Measurements from ENCODE around the gene EPN2. TPM values are rescaled to one million over a fixed set of nuclear protein-coding genes. Genes with fewer than 3 reads are reported as not detected.
A peak's percentile ranks its signal among the peaks of the same experiment; 100 is the strongest.

The EPN2 gene
- total RNA-seq, 1 donor from 2014 or later, result 94.5 TPM

- ATAC-seq, result peak; percentile 52
- intact Hi-C loops (cut with micrococcal nuclease), result no loop called here
Observed at GRCh38 chr17:19304209-19304608, 67.0 kb downstream of the EPN2 start.

DNA sequence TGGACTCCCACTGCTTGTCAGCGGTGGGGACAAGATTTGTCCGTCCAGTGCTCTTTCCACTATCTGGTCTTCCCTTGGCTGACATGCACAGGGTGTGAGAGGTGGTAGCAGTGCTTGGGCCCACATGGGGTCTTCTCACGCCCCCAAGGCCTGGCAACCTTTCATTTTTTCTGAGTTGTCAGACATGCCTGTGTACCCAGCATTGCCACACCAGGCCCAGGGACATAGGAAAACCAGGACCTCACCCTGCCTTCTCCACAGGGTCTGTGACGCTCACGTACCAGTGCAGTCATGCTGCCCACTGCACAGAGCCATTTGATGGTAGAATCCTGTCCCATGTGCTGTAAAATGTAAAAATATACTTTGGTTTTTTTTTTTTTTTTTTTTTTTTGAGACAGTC lies 67.6 kb downstream of the EPN2 start:
- DNase-seq, result no peak
- intact Hi-C loops (cut with micrococcal nuclease), result no loop called here
- ATAC-seq, result no peak

More at GRCh38 chr17:19304209-19304608, 67.0 kb downstream of the EPN2 start:
- DNase-seq, result peak; percentile 55

GRCh38 chr17:19305256-19305655 lies 68.1 kb downstream of the EPN2 start:
- DNase-seq (no peak), ATAC-seq (no peak)
- intact Hi-C loops (cut with micrococcal nuclease), result no loop called here

GRCh38 chr17:19305761-19306159 lies 68.6 kb downstream of the EPN2 start:
- intact Hi-C loops (cut with micrococcal nuclease), result no loop called here
- DNase-seq (no peak), ATAC-seq (no peak)

GRCh38 chr17:19306160-19307111 lies 69.3 kb downstream of the EPN2 start:
- DNase-seq (no peak), ATAC-seq (peak; percentile 2)
- intact Hi-C loops (cut with micrococcal nuclease), result no loop called here

DNA sequence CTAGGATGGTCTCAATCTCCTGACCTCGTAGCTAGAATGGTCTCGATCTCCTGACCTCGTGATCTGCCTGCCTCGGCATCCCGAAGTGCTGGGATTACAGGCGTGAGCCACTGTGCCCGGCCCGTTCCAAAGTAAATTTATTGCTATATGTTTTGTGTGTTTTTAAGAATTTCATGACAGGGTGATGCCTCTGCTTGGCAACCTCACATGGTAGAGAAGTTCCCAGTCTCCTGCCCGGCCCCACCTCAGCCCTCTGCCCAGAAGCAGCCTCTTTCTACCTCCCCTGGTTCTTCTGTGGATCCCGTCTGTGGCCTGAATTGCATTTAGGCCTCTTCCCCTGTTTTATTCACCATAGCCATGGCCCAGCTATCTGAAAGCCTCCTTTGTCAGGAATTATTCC lies 70.4 kb downstream of the EPN2 start:
- DNase-seq (no peak), ATAC-seq (no peak)
- intact Hi-C loops (cut with micrococcal nuclease), result no loop called here

DNA sequence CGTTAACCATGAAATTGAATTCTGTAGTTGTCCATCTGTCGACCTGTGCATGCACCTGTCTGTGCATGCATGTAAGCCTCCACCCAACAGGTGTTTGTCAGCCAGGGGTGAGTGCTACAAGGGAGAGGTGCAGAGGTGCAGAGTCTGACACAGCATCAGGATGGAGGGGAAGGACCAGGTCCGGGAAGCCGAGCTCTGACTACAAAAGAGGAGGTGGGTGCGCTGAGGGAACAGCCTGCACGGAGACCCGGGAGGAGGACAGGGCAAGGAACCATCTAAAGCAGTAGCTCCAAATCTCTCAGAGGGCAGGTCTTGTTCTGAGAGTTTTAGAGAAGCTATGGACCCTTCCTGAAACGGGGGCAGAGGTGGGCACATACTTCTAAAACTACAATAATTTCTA lies 71.2 kb downstream of the EPN2 start:
- intact Hi-C loops (cut with micrococcal nuclease), result no loop called here
- no peak for ATAC-seq
- DNase-seq, result no peak

DNA sequence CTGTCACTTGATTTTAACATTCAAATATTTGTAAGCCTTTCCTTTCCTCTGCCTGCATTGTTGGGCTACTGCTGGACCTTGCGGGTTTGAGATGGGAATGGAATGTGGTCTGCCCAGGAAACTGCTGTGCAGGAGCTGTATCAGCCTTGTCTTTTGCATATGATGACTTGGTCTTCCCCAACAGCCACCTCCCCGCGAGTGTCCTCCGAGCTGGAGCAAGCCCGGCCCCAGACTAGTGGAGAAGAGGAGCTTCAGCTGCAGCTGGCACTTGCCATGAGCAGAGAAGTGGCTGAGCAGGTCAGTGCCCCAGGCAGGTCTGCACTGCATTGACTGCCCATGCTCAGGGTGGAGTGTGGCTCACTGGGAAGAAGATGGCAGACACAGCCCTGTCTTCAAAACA lies 72.5 kb downstream of the EPN2 start:
- no peak for DNase-seq
- no peak for ATAC-seq

GRCh38 chr17:19310151-19310550 lies 73.0 kb downstream of the EPN2 start:
- ATAC-seq (no peak), DNase-seq (no peak)
- intact Hi-C loops (cut with micrococcal nuclease), result no loop called here

More for the DNA sequence above, 72.5 kb downstream of the EPN2 start:
- intact Hi-C loops (cut with micrococcal nuclease), result no loop called here

GRCh38 chr17:19311016-19311415 lies 73.8 kb downstream of the EPN2 start:
- intact Hi-C loops (cut with micrococcal nuclease), result no loop called here
- no peak for ATAC-seq
- no peak for DNase-seq

GRCh38 chr17:19311421-19312215 lies 74.5 kb downstream of the EPN2 start:
- DNase-seq (no peak), ATAC-seq (peak; percentile 54)
- intact Hi-C loops (cut with micrococcal nuclease), result no loop called here

DNA sequence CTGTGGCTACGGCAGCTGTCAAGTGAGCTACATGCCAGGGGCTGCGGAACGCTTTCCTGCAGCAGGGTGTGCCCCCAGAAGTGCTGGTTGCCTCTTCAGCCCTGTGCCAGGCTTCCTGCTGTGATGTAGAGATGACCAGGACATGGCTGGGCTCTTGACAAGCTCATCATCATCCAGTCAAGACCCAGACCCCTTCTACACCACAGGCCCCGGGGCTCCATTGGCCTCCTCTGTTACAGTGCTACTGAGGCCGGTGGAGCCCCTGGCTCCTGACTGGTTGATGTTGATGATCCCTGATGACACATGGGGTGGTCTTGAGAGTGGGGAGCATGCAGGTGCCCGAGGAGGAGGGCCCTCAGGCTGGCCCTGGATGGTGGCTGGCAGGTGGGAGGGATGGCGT lies 75.2 kb downstream of the EPN2 start:
- DNase-seq, result no peak
- intact Hi-C loops (cut with micrococcal nuclease), result no loop called here

DNA sequence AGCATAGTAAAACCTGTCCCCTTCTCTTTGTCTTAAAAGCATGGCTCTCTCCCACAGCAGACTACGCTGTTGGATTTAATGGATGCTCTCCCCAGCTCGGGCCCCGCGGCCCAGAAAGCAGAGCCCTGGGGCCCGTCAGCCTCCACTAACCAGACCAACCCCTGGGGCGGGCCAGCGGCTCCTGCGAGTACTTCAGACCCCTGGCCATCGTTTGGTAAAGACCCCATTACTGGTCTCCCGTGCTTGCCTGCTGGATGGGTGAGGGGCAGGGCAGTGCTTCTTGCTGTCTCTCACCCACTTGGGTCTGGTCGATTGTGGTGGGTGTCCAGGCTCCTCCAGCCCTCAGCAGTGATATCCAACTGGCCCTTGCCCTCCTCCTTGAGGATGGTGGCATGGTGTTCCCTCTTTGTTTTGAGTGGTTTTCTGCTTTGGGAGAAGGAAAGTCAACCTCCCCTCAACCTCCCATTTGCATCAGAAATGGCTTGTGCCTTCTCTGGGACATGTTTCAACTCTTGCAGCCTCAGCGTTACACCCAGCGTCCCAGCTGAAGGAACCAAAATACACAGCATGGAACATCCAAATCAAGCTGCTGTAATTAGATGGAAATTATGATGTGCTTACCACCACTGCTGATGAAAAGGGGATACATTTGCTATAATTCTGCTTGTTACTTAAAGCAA lies 76.0 kb downstream of the EPN2 start:
- ATAC-seq (no peak), DNase-seq (no peak)
- intact Hi-C loops (cut with micrococcal nuclease), result no loop called here

More for the DNA sequence above, 75.2 kb downstream of the EPN2 start:
- ATAC-seq, result no peak

- intact Hi-C loops (cut with micrococcal nuclease), result no loop called here
Observed at GRCh38 chr17:19313746-19314651, 76.8 kb downstream of the EPN2 start.

DNA sequence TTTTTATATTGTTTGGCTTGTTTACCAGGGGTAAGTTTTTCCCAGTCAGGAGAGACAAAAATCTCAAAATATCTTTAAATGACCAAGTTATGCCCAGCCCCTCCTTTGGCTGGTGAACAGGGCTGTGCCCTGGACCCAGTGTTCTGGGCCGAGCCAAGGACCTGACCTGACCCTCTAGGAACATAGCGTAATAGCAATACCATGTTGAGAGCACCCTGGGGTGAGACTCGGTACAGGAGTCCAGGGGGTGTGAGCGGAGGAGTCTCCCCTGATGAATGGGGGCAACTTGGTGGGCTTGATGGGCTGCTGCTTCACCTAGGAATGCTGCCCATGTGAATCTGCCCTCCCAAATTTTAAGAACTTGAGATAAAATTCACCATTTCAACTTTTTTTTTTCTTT lies 77.9 kb downstream of the EPN2 start:
- ATAC-seq (no peak), DNase-seq (no peak)
- intact Hi-C loops (cut with micrococcal nuclease), result no loop called here

More at GRCh38 chr17:19313746-19314651, 76.8 kb downstream of the EPN2 start:
- no peak for DNase-seq
- ATAC-seq, result no peak

DNA sequence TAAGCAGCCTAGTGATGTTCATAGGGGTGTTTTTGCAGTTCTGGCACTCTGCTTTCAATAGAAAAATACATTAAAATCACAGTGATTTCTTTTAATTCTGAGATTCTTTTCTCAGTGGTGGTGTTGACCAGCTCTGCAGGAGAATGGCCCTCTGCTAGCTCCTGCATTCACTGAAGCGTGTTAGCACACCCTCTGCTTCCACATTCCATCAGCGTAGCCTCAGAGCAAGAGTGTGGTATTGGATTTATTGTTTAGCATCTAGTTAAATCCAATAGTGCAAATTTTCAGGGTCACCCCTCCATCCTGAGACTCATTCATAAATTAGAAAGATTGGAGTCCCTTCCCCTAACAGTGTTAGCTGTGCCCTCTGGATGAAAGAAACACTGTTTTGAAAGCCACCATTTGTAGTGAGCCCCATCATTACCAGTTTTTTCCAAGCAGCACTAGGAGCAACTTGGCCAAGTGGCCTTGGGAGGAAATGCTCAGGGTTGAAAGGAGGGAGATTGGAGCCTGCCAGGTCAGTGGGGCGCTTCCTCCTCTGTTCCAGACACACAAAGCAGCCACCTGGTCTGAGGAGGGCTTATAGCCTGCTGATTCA lies 79.7 kb downstream of the EPN2 start:
- intact Hi-C loops (cut with micrococcal nuclease), result no loop called here
- ATAC-seq (no peak), DNase-seq (no peak)

DNA sequence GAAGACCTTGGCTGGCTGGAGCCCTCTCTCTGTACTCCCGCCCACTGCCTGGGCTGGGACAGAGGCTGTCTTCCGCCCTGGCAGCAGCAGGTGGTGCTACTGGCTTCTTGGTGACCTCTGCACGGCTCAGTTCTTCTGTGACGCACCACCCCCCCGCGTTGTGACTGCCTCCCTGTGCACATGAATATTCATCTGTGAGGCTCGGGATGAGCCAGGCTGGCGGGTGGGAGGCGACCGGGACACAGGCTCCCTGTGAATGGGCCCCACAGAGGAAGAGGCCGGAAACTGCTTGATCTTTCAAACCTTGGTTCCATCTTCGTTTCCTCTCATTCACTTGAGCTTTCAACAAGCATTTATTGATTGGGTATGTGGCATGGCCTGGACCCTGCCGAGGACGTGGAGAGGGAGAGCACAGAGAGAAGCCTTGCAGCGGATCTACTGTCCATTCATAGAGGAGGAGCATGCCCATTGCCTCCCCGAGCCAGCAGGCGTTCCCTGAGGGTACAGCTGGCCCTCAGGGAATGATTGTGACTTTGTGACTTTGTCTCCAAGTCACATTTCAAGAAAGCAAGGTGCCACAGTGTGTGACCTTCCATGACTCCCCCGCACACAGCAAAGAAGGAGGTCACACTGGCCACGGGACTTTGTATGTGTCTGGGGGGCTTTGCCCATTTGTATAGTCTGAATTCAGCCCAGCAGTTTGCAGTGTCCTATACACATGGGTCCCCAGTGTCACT lies 80.4 kb downstream of the EPN2 start:
- ATAC-seq (peak; percentile 94), DNase-seq (peak; percentile 88)
- intact Hi-C loops (cut with micrococcal nuclease), result no loop called here

DNA sequence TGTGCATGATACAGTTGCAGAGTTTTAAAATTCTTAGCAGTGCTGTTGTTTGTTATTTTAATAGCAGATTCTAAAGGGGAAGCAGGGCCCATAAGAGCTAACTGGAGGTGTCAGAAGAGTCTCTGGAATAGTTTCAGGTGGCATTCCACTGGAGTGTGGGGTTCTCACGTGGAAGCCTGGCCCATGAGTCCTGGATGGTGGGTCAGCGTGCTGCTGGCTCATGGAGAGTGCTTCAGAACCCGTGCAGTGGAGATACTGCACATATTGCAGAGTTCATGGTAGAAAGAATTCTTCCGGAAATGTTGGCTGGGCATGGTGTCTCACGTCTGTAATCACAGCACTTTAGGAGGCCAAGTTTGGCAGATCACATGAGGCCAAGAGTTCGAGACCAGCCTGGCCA lies 81.4 kb downstream of the EPN2 start:
- intact Hi-C loops (cut with micrococcal nuclease), result no loop called here

More for the DNA sequence above, 81.4 kb downstream of the EPN2 start:
- ATAC-seq (no peak), DNase-seq (no peak)
